Ovary (tissue), 3 donors: ENCODE data around the gene VGLL1.

ENCODE experiments used
- EP300 ChIP-seq: sonication (generic); formaldehyde crosslinking; IDR thresholded peaks from one replicate; pipeline ENCODE4 v1.6.1; 2017; ENCODE audit warnings: antibody characterized with exemption
- POLR2A ChIP-seq: fragments of 450-650 bp; IDR thresholded peaks from one replicate; pipeline ENCODE4 v1.6.1; 2017; ENCODE audit warnings: antibody characterized with exemption, mild to moderate bottlenecking, moderate library complexity
- TF ChIP-seq, protein P1 (sequence below), 3 donors: fragments of 450-650 bp in 2 of 3; fragments of 200-600 bp in 1 of 3; IDR thresholded peaks; one replicate each; pipeline versions ENCODE4 v1.5.1 to v1.8.0; 2016 to 2022; ENCODE audit warnings: antibody characterized with exemption in 3 of 3, mild to moderate bottlenecking in 1 of 3
- donor health status: DM: no; HTN: no; CAD: no.

DNA sequence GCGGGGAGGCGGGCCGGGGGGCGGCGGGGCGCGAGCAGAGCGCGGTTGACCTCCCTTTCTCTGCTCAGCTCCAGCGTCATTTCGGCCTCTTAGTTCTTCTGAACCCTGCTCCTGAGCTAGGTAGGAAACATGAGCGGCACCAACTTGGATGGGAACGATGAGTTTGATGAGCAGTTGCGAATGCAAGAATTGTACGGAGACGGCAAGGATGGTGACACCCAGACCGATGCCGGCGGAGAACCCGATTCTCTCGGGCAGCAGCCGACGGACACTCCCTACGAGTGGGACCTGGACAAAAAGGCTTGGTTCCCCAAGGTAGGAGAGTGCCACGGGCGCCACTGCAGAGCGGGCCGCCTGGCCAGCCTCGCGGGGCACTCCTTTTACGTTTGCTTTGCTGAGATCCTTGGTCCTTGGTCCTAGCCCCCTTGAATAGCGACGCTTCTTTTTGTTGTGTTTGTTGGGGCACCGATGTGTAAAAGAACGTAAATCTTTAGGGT, 34.4 kb upstream of the VGLL1 start, which contains the start of gene HTATSF1:
- no peak for TF ChIP-seq POLR2A
- TF ChIP-seq, protein P1, sequence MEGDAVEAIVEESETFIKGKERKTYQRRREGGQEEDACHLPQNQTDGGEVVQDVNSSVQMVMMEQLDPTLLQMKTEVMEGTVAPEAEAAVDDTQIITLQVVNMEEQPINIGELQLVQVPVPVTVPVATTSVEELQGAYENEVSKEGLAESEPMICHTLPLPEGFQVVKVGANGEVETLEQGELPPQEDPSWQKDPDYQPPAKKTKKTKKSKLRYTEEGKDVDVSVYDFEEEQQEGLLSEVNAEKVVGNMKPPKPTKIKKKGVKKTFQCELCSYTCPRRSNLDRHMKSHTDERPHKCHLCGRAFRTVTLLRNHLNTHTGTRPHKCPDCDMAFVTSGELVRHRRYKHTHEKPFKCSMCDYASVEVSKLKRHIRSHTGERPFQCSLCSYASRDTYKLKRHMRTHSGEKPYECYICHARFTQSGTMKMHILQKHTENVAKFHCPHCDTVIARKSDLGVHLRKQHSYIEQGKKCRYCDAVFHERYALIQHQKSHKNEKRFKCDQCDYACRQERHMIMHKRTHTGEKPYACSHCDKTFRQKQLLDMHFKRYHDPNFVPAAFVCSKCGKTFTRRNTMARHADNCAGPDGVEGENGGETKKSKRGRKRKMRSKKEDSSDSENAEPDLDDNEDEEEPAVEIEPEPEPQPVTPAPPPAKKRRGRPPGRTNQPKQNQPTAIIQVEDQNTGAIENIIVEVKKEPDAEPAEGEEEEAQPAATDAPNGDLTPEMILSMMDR (IDR thresholded peaks at IDR 0.05): no peak
- no peak for TF ChIP-seq EP300
